Heart left ventricle (tissue), 16 donors: ENCODE measurements around the gene NACC2. TPM values are rescaled to one million over a fixed set of nuclear protein-coding genes. Genes with fewer than 3 reads are reported as not detected.

ENCODE experiments used
- ATAC-seq, 4 donors: fragments of 200-7000 bp; cut with Tn5 transposase; one replicate each; pipeline ENCODE4 v1.9.1; 2020 to 2022; ENCODE audit warnings: moderate library complexity in 4 of 4, mild to moderate bottlenecking in 3 of 4, moderate number of reproducible peaks in 1 of 4
- DNase-seq, 5 donors: peaks; one replicate each; pipeline ENCODE4 v3.0.0-alpha.2; 2020
- H3K27ac ChIP-seq, 12 donors: fragments of 200-600 bp; sonication (generic) in 4 of 12; one replicate each; pipeline versions ENCODE4 v1.5.0 to v1.8.0; 2016 to 2022; ENCODE audit warnings: mild to moderate bottlenecking in 2 of 12
- H3K27me3 ChIP-seq, 9 donors: fragments of 200-600 bp; sonication (generic) in 2 of 9; one replicate each; pipeline versions ENCODE4 v1.5.1 to v1.8.0; 2016 to 2022; ENCODE audit warnings: mild to moderate bottlenecking in 3 of 9
- H3K36me3 ChIP-seq, 9 donors: fragments of 200-600 bp; sonication (generic) in 2 of 9; one replicate each; pipeline versions ENCODE4 v1.5.0 to v1.8.0; 2018 to 2022; ENCODE audit warnings: mild to moderate bottlenecking in 2 of 9
- H3K4me1 ChIP-seq, 12 donors: fragments of 200-600 bp; sonication (generic) in 4 of 12; one replicate each; pipeline versions ENCODE4 v1.5.0 to v1.8.0; 2016 to 2022; ENCODE audit warnings: mild to moderate bottlenecking in 3 of 12
- H3K4me3 ChIP-seq, 12 donors: fragments of 200-600 bp; sonication (generic) in 4 of 12; one replicate each; pipeline versions ENCODE4 v1.5.0 to v1.8.0; 2017 to 2022; ENCODE audit warnings: mild to moderate bottlenecking in 9 of 12, moderate library complexity in 4 of 12
- H3K9me3 ChIP-seq, 12 donors: fragments of 200-600 bp; sonication (generic) in 4 of 12; one replicate each; pipeline versions ENCODE4 v1.5.0 to v1.8.0; 2016 to 2022; ENCODE audit warnings: mild to moderate bottlenecking in 1 of 12
- POLR2A ChIP-seq, 2 donors: fragments of 450-650 bp; IDR thresholded peaks; one replicate each; pipeline ENCODE4 v1.6.1; 2017; ENCODE audit warnings: antibody characterized with exemption in 2 of 2, mild to moderate bottlenecking in 2 of 2, moderate library complexity in 2 of 2
- WGBS, 4 donors: extraction: QIAGEN DNeasy Blood & Tissue Kit in 2 of 4; methylation state at CpG; one replicate each; pipeline versions ENCODE4 v1.1.5 to v1.1.7; 2013 to 2018; 5-methylcytosine and 5-hydroxymethylcytosine counted together
- intact Hi-C, 10 donors: fragments of 100-400 bp; cut with DNase I; formaldehyde crosslinking; loops; one replicate each; pipeline versions ENCODE4 v1.11.1 to v1.14.2; 2022
- polyA plus RNA-seq, 2 donors: library from polyadenylated mRNA; stranded (reverse); fragments of 200-250 nt; gene quantifications; one replicate each; pipeline ENCODE4 v1.2.3, GENCODE V29; 2013
- total RNA-seq, 9 donors: library from RNA; depleted of rRNA in 2 of 9; stranded (reverse); fragments of >200 nt in 2 of 9; fragmentation: NEBNext Ultra II Directional in 3 of 9; extraction: Animal tissue kit (Norgen Biotek cat#: 25700) in 3 of 9; gene quantifications; one replicate each; pipeline versions ENCODE4 v1.1.0 to v1.2.4, GENCODE V29; 2016 to 2023
- TF ChIP-seq, protein P1 (sequence below), 12 donors: fragments of 200-600 bp; sonication (generic) in 4 of 12; IDR thresholded peaks; one replicate each; pipeline versions ENCODE4 v1.5.0 to v1.8.0; 2018 to 2022; ENCODE audit warnings: antibody characterized with exemption in 12 of 12, mild to moderate bottlenecking in 5 of 12
- donor health status: ischemic (EF 13 %, LVEDD 7.1; RV severe dilation, severe dysfunction).
- donor health status: healthy with polysubstance abuse.
- donor health status: DM: no; HTN: yes; CAD: no.
- donor health status: DM: no; HTN: no; CAD: no.
- donor health status: ischemic (EF 25% LVEDD 6.9; RV normal size, moderate dysfunction).
- donor health status: ischemic (EF 25% LVEDD 5.7; RV mildly dilated, moderate dysfunction).
- donor health status: healthy.
- donor health status: DM: yes; HTN: yes; CAD: no.
- donor health status: ischemic (EF 35%, LVEDD 5.7; RV mildly dilated, moderate dysfunction).
- donor health status: nonischemic (EF 11% LVEDD 7.7; RV severe dilation, severe dysfunction).
- donor health status: DM: yes; HTN: yes; CAD: no.
- donor health status: PGD.
- donor health status: ischemic (EF 29% LVEDD 5.4; RV normal size, mild dysfunction).
- donor health status: nonischemic (EF 23%, LVEDD 6.1; RV moderate dilation, normal function).

The NACC2 gene
- total and polyA plus RNA-seq, 11 donors = 17.9 to 66.5 (median 47.4) TPM

DNA sequence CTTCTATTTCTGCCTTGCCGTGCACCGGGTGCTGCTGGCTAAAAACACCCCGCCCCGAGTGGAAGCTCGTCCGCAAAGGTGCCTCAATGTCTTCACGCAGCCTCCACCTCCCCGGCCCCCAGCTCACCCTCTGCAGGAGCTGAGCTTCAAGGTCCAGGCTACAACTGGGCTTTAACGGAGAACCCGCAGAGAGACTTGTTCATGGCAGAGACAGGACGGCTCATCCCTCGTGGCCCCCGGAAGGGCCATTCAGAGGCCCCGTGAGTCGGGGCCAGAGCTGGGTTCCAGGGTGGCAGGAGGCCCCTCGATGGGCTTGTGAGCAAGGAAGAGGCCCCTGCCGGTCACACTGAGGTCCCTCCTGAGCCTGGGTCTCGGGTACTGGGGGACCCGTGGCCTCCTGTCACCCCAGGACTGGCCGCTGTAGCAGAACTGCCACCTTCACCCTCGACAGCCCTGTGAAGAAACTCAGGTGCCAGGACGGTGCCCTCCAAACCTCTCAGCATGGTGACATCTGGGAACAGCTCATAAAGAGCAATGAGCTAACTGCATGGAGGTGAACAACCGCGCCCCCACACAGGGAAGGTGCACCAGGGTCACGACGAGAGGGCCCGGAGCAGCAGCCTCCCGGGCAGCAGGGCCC, 75.9 kb downstream of the NACC2 start:
- intact Hi-C loops = no loop called here
- peak in 1 of 5 donors; percentile 53 for DNase-seq
- Histone ChIP-seq H3K4me1 (peaks cover 0 to 33% (median 8%) of the 10 kb centered on the region in 12 donors), H3K9me3 (no peaks in the 10 kb centered on the region), H3K4me3 (no peak overlapping the region), H3K27ac (no peak overlapping the region), H3K27me3 (no peaks in the 10 kb centered on the region), H3K36me3 (peaks cover 0 to 12% (median 0%) of the 10 kb centered on the region in 9 donors)
- no peak for ATAC-seq
- TF ChIP-seq, protein P1, sequence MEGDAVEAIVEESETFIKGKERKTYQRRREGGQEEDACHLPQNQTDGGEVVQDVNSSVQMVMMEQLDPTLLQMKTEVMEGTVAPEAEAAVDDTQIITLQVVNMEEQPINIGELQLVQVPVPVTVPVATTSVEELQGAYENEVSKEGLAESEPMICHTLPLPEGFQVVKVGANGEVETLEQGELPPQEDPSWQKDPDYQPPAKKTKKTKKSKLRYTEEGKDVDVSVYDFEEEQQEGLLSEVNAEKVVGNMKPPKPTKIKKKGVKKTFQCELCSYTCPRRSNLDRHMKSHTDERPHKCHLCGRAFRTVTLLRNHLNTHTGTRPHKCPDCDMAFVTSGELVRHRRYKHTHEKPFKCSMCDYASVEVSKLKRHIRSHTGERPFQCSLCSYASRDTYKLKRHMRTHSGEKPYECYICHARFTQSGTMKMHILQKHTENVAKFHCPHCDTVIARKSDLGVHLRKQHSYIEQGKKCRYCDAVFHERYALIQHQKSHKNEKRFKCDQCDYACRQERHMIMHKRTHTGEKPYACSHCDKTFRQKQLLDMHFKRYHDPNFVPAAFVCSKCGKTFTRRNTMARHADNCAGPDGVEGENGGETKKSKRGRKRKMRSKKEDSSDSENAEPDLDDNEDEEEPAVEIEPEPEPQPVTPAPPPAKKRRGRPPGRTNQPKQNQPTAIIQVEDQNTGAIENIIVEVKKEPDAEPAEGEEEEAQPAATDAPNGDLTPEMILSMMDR (IDR thresholded peaks at IDR 0.05) = no peak
- no peak for TF ChIP-seq POLR2A (IDR thresholded peaks at IDR 0.05)
- 86 to 88% (median 87%) methylated on average over 18 to 28 of the region's 28 CpGs for WGBS, 4 donors

DNA sequence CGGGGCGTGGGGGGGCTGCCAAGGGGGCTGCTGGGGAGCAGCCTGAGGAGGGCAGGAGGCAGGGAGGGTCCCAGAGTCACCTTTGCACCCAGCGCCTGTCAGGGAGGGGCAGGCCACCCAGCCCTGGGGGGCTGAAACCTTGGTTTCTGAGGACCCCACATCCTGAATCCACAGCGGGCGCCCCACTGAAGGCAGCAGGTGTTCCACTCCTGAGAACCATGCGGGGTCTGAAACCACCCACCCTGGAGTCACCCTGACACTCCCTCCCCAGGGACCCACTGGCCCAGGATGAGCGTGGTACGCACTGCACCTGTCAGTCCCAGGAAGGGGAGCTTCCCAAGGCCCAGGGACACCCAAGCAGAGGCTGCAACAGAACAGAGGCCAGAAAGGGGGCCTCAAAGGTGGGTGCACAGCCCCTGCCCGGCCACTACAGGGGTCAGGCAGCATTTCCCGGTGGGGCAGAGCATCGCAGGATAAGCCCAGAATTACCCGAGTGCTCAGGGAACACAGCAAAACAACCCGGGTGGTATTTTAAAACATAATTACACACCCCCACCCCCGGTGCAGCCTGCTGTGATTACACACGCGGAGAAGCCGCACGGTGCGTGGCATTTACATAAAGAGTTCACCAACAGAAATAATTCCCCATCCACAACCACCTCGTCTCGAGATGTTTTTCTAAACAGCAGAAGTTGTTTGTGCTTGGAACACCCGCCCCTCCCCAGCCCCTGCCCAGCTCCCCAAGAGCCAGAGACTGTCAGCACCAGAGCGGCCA, 76.6 kb downstream of the NACC2 start:
- Histone ChIP-seq H3K27me3 (no peaks in the 10 kb centered on the region), H3K9me3 (no peaks in the 10 kb centered on the region), H3K36me3 (peaks cover 0 to 15% (median 2%) of the 10 kb centered on the region in 9 donors), H3K4me3 (no peak overlapping the region), H3K4me1 (peaks cover 0 to 29% (median 6%) of the 10 kb centered on the region in 12 donors), H3K27ac (no peak overlapping the region)
- DNase-seq = peak in 1 of 5 donors; percentile 6
- ATAC-seq = no peak
- intact Hi-C loops = no loop called here
- 84 to 89% (median 86%) methylated on average over 15 to 23 of the region's 23 CpGs for WGBS, 4 donors
- TF ChIP-seq, protein P1 (IDR thresholded peaks at IDR 0.05) = no peak
- TF ChIP-seq POLR2A (IDR thresholded peaks at IDR 0.05) = no peak

GRCh38 chr9:136017289-136018190, 77.5 kb downstream of the NACC2 start:
- intact Hi-C loops = no loop called here

More at GRCh38 chr9:136017289-136018190, 77.5 kb downstream of the NACC2 start:
- peak in 1 of 5 donors; percentile 25 for DNase-seq
- Histone ChIP-seq H3K27me3 (no peaks in the 10 kb centered on the region), H3K36me3 (peaks cover 0 to 18% (median 8%) of the 10 kb centered on the region in 9 donors), H3K4me3 (no peak overlapping the region), H3K4me1 (peaks cover 0 to 34% (median 9%) of the 10 kb centered on the region in 12 donors), H3K27ac (no peak overlapping the region), H3K9me3 (no peaks in the 10 kb centered on the region)
- TF ChIP-seq, protein P1 (IDR thresholded peaks at IDR 0.05) = no peak
- no peak for TF ChIP-seq POLR2A (IDR thresholded peaks at IDR 0.05)
- 89 to 93% (median 92%) methylated on average over 12 to 27 of the region's 27 CpGs for WGBS, 4 donors
- no peak for ATAC-seq
